Fibroblast of gingiva (primary cell): ENCODE results near the gene TWNK.
"Not testable (repeated sequence)": the region's sequence is repeated elsewhere in the genome, so short reads cannot be mapped to it uniquely, and the experiment has no call there.

Source experiments
- DNase-seq: peaks from one replicate; pipeline ENCODE4 v3.0.0-alpha.2; 2011; ENCODE audit warnings: low read depth

The TWNK gene

DNA sequence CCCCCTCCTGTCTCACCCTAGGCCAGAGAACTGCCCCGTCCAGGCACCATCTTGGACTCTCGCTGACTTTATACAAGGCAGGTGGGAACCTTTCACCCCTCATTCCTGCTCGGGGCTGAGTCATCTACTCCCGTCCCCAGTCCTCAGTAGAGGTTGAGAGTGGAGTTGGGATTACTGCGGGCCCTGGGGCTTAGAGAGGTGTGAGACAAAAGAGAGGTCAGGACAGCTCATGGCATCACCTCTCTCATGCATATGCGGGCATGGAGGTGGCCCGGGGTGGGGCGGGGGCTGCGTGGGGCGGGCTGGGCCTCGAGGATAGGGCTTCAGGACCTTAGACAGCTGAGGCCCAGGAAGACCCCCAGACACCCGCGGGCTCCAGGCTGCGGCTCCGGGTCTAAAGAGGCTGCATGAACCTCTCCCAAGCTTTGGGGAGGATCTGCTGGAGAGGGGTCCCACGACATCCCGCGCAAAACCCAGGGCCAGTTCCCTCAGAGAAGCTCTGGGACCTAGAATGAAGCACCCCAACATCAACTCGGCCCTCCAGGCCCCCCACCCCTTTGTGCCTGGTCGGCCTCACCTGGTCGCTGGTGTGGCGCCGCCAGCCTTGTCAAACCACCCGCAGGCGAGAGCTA lies 43.3 kb downstream of the TWNK start:
- DNase-seq = no peak

DNA sequence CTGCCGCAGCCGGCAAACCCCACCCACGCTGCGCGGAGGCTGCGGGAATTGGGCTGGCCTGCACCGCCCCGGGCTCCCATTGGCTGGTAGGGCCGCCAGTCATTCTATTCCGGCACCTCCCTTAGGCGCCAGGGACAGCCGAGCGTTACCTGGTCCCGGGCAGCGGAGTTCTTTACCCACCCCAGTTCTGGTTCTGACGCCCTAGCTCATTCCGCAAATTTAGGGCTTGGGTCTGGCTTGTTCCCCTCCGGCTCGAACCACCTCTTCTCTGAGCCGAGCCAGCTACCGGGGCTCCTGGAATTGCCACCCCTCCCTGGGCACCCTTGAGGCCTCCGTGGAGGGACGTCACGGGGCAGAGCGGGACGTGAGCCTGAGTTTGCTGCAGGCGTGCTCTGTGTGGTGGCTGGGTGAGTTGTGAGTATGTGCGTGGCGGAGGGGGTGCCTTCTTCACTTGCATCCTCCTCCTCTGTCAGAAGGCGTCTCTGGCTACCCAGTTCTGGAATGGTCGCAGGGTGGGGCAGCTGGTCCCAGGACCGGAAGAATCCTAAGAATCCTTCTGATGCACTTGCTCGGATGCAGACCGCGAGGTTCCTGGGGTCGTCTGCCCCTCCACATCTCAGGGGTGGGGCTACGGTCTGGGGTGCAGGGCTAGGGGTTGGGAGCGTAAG lies 43.9 kb downstream of the TWNK start, which contains the start of the genes PDZD7 and SFXN3:
TSS of gene PDZD7 (minus strand) at position 2 of the 668 bp plus-strand sequence. CDS start 910 bp downstream, outside the sequence.
TSS of gene SFXN3 (plus strand) at position 107 of the 668 bp plus-strand sequence. CDS start 3,461 bp downstream, outside the sequence.
- DNase-seq = peak; percentile 96

DNA sequence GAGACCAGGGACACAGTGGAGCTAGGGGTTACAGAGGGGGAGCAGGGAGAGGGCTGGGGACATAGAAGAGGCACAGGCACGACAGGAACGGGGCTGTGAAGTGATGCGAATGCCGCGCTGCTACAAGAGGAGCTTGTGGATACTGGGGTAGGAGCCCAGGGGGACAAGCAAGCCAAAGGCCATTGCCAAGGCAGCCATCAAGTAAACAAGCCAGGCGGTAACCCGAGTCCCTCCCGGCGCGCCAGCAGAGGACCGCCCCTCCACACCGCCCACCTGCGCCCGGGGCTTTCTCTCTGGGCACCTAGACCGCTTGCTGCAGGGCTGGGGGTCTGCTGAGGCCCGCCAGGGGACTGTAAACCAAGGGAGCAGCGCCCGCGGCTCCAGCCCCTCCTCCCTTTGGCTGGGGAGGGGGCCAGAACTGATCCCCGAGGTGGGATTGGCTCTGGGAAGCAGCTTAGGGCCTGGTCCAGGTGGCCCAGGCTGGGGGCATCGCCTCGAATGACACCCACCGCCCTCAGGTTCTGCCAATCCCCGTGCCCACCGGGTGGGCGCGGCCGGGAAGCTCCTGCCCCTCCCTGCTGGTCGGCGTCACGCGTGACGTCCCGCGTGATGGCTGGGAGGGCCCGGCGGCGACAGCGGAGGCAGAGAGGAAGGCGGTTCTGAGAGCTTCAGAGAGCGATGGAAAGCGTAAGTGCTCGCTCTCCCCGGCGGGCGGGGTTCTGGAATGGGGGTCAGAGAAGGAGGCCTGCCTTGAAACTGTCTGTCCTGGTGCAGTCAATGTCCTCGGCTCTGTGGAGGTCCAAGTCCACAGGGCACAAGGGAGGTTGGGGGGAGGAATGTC lies 44.7 kb downstream of the TWNK start:
- DNase-seq = peak; percentile 73

DNA sequence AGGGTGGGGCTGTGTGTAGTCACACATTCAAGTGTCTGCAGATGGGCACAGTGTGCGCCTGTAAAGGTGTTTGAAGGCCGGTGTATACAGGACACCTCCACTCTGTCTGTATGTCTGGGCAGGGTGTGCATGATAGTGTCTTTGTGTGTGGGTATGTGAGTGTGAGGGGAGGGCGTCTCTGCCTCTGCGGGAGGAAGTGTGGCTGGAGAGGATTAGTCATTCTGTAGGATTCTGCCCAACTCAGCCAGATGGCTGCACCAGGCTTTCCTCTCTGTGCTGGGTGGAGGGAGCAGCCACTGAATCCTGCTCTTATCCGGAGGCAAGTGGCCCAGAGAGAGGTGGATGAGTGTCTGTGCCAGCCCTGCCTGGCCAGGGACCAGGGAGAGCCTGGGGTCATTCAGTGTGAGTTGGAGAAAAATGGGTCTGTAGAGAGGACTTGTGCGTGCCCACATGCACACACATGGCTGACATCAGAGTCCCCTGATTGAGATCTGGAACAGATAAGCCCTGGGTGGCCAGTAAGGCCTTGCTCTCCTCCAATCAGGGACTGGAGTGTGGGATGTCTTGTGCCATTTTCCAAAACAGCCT lies 45.4 kb downstream of the TWNK start:
- peak; percentile 79 for DNase-seq

DNA sequence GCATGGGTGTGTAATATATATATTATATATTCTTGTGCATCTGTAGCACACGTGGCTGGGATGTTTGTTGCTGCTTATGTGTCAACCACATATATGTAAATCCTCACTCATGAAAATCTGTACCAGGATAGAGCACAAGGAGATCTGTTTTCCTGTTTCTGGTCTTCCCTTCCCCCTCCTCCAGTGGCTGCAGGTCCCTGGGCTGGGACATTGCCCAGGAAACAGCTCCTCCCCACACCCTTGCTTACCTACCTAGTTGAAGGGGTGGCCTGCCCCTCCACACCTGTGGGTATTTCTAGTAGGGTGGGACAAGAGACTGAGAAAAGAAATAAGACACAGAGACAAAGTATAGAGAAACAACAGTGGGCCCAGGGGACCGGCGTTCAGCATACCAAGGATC lies 45.9 kb downstream of the TWNK start:
- no peak for DNase-seq

DNA sequence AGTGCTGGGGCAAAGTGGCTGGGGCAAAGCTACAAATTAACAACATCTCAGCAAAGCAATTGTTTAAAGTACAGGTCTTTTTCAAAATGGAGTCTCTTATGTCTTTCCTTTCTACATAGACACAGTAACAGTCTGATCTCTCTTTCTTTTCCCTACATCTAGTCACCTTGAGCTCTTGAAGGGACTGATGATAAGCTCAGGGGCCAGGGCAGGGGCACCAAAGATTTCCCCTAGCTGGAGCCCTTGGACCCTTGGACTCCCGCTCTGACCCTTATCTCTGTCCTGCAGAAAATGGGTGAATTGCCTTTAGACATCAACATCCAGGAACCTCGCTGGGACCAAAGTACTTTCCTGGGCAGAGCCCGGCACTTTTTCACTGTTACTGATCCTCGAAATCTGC lies 47.1 kb downstream of the TWNK start:
- DNase-seq = not testable (repeated sequence)

DNA sequence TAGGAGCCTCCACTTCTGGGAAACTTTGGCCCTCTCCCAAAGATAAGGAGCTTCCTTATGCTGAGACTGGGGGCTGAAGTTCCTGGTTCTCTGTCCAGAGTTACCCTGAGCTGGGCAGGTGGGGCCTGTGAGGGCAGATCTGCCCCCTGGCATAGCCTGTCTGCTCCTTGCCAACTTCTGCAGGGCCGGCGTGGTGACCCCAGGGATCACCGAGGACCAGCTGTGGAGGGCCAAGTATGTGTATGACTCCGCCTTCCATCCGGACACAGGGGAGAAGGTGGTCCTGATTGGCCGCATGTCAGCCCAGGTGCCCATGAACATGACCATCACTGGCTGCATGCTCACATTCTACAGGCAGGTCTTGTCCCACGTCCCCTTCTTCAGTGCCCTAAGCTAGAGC lies 48.0 kb downstream of the TWNK start:
- no peak for DNase-seq

DNA sequence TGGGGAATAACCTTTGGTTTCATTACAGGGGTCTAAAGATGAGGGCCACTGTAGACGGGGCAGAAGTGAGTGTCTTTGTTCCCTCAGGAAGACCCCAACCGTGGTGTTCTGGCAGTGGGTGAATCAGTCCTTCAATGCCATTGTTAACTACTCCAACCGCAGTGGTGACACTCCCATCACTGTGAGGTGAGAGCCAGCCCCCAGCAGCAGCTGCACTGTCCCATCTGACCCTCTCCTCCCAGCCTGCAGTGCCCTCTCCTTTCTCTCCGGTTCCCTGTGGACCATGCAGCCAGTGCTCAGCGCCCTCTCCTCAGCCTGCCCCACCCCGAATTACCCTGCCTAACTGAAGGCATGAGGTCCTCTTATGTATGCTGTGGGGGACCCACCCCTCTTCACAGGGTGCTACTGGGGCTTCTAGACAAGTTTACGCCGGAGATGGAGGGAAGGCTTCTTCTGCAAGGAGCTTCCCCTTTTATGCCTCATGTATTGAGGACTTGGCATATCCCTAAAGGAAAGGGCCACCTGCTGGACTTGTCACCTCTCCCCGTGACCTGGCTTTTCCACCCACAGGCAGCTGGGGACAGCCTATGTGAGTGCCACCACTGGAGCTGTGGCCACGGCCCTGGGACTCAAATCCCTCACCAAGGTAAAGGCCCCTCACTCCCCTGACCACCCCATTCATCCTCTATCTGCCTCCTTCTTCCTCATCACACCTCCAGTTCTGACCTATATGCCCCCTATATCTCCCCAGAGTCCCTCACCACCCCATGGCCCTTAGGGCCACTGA lies 48.8 kb downstream of the TWNK start:
- DNase-seq = no peak

DNA sequence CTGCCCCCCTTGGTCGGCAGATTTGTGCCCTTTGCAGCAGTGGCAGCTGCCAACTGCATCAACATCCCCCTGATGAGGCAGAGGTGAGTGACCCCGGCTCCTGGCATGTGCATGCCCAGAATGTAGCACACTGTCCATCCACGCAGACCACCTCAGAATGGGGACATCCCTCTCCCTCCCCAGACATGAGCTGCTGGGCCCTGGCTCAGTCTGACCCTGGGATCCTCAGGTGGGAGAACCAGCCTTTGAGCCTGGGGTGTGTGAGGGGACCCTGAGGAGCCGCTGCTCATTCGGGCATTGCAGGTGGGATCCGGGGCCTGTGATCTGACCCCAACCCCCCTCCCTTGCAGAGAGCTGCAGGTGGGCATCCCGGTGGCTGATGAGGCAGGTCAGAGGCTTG lies 49.4 kb downstream of the TWNK start:
- DNase-seq = no peak

DNA sequence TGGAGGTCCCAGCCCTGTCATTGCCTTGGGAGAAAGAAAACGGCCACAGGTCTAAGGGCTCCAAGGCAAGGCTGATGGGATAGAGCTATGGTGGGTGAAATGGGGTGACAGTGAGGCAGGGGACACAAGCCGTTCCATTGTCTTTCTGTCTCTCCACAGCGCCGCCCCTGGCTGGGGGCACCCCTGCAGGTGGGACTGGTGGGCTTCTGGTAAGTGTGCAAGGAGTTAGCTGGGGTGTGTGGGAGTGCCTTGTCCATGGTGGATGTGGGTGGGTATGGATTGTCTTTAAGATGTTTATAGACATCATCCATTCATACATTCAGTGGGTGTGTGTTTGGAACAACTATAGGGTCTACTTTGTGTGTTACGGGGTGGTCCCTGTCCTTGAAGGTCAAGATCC lies 51.1 kb downstream of the TWNK start:
- DNase-seq = no peak

DNA sequence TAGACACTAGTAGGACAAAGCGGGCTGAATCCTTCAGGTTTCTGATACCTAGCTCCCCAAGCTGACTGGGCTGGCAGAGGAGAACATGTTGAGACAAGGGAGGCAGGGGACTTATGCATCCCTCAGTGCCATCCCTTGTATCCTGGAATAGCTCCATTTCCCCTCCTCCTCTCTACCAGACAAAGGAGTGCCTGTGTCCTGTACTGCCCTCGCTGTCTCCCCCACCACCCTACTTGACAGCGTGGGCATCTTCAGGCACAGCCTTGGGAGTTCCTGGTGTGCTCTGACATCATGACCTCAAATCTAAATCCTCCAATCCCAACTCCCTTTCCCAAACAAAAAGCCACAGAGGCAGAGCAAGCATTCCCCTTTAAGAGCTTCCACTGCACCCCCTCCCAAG lies 52.7 kb downstream of the TWNK start:
- no peak for DNase-seq

DNA sequence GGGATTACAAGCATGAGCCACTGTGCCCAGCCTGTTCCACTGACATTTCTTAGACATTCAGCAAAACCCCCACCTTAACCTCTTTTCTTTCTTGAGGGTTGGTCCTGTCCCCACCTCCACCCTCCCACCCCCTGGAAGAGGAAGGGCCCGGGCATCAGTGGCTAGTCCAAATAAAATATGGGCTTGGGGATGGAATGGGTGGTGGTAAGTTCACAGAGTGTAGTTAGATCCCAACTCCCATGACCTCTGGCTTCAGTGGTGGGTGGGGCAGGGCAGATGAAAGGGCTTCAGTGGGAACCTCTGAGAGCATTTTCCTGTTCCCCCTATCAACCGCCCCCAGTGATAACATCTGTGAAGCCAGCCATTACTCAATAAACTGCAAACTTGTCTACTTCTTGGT lies 53.5 kb downstream of the TWNK start:
- no peak for DNase-seq

DNA sequence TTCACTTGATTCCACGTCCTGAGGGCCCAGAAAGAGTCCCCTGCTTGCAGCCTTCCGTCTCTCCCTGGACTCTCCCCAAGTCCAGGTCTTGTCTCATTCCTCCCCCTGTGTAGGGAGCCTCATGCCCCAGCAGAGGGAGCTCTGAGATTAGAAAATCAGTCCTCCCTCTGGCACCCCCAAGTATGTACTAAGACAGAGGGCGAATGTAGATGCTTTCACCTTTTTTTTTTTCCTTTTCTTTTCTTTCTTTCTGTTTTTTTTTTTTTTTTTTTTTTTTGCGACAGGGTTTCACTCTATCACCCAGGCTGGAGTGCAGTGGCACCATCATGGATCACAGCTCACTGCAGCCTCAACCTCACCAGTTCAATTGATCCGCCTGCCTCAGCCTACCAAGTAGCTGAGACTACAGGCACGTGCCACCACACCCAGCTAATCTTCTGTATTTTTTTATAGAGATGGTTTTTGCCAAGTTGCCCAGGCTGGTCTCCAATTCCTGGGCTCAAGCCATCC lies 54.0 kb downstream of the TWNK start:
- DNase-seq = peak; percentile 83

DNA sequence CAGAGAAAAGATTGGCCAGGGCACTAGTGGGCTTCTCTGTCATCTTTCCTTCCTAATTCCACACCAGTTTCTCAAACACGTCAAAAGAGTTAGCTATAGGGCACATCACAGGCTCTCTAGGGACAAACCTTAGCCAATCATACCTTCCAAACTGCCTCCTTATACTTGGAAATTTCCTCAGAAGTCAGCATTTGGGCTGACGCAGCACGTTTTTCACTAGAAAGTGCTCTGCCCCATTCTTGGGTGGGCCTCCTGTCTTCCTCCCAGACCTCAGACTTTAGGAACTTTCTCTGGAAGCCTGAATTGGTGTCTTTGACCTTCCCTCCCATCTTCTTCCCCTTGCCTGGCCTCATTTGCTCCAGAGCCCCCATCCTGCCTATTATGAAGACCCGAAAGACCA lies 54.8 kb downstream of the TWNK start:
- DNase-seq = no peak

DNA sequence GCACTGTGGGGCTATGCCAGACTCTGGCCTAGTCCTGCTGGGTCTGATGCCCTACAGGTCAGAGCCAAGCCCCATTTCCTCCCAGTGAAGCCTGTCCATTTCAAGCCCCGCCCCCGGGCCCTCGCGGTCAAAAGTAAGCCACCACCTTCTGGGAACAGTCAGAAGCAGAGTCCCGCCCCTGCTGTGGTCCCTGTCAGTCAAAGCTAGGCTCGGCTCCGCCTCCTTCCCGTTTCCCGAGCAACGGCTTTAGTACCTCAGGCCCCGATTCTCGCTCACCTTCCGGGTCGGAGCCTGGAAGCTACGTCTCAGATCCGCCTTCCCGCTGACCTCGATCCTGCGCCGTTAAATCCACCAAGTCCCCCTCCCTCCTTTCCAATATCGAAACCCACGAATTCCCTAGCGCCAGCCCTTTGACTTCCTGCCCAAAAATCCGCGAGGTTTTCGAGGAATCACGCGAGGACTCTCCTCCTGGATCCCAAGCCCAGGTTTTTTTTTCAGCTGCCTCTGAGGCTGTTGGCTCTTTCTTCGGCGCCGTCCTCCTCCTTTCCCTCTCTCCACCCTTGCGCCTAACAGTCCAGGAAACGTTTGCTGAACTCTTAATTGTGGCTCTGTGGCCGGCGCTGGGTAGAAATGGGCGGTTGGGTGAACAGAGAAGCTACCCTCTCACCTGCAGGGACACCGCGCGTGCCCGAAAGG lies 55.5 kb downstream of the TWNK start:
- peak; percentile 93 for DNase-seq

DNA sequence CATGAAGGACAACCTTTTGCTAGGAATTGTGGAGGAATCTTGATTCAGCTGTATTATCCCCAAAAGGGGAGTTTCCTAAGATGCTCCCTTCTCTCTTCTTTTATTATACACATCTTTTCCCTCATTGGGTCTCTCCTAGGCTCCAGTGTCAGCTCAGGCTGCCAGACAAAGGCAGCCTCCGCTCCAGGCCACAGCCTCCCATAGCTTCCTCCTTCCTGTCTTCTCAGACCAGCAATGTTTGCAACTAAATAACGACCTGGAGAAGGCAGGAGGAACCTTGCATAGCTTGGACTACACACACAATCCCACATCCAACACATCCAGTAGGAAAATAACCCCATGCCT lies 56.0 kb downstream of the TWNK start:
- DNase-seq = no peak
